Activated CD4-positive, alpha-beta memory T cell treated with anti-CD3 and anti-CD28 coated beads, Interleukin-2, amount 10 ng/mL, durations not matched to agents 7 days and 5 days (primary cell): Measurements from ENCODE around the gene PDE4D. TPM values are rescaled to one million over a fixed set of nuclear protein-coding genes. Genes with fewer than 3 reads are reported as not detected.

Source experiments
- CTCF ChIA-PET: fragments of 350-600 bp; sonication (Branson Sonifier 250); formaldehyde crosslinking; loops from one replicate; lab custom pipeline; 2021; ENCODE audit warnings: antibody characterized with exemption, inconsistent platforms; lab: Charles Lee
- POLR2A ChIA-PET: fragments of 350-600 bp; sonication (Branson Sonifier 250); formaldehyde crosslinking; loops from one replicate; lab custom pipeline; 2021; ENCODE audit warnings: antibody characterized with exemption; lab: Charles Lee
- DNase-seq: peaks from one replicate; pipeline ENCODE4 v3.0.0-alpha.2; 2020
- H3K27ac Mint-ChIP-seq: one replicate; pipeline ENCODE4 v1.8.0; 2021; ENCODE audit warnings: mild to moderate bottlenecking, mixed read lengths
- H3K27me3 Mint-ChIP-seq: one replicate; pipeline ENCODE4 v1.8.0; 2021; ENCODE audit warnings: mixed read lengths
- H3K36me3 Mint-ChIP-seq: one replicate; pipeline ENCODE4 v1.8.0; 2021; ENCODE audit warnings: low read depth, mixed read lengths
- H3K4me1 Mint-ChIP-seq: one replicate; pipeline ENCODE4 v1.8.0; 2021; ENCODE audit warnings: mixed read lengths
- H3K4me3 Mint-ChIP-seq: one replicate; pipeline ENCODE4 v1.8.0; 2021; ENCODE audit warnings: mild to moderate bottlenecking, mixed read lengths
- H3K9me3 Mint-ChIP-seq: one replicate; pipeline ENCODE4 v1.8.0; 2021; ENCODE audit warnings: mixed read lengths
- total RNA-seq, 2 experiments: library from RNA; stranded (reverse); gene quantifications; one replicate each; pipeline ENCODE4 v1.2.3, GENCODE V29; 2021

The PDE4D gene
- total RNA-seq, 2 experiments from 2014 or later: 123 to 126 TPM

DNA sequence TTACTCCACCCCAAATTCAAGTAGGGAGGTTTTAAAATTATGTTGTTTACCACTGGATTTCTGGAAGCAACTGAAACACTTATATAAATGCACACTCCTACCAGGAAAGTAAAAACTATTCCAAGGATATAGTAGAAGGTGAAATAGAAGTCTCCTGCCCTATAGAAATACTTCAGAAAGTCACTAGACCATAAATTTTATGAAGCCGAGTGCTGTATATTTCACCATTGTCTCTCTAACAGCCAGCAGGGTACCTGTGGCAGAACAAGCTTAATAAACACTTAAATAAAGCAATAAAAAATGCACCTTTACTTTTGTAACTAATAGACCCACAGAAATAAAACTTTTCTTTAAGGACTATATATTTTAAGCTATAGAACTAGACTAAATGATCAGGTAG is 631.6 kb downstream of the PDE4D start:
- H3K4me1 Mint-ChIP-seq: no peaks in the 10 kb centered on the region
- ChIA-PET POLR2A (no interaction called here), CTCF (no interaction called here)
- no peak overlapping the region for H3K4me3 Mint-ChIP-seq
- no peaks in the 10 kb centered on the region for H3K9me3 Mint-ChIP-seq
- no peak overlapping the region for H3K27ac Mint-ChIP-seq
- no peaks in the 10 kb centered on the region for H3K36me3 Mint-ChIP-seq
- peaks cover 31% of the 10 kb centered on the region for H3K27me3 Mint-ChIP-seq
- DNase-seq: no peak

GRCh38 chr5:59260973-59261372 is 632.6 kb downstream of the PDE4D start:
- H3K4me1 Mint-ChIP-seq: no peaks in the 10 kb centered on the region
- CTCF ChIA-PET: no interaction called here
- H3K9me3 Mint-ChIP-seq: no peaks in the 10 kb centered on the region
- no peak overlapping the region for H3K27ac Mint-ChIP-seq
- no peaks in the 10 kb centered on the region for H3K36me3 Mint-ChIP-seq
- no peak overlapping the region for H3K4me3 Mint-ChIP-seq
- no peak for DNase-seq
- H3K27me3 Mint-ChIP-seq: peaks cover 34% of the 10 kb centered on the region
- POLR2A ChIA-PET: no interaction called here

DNA sequence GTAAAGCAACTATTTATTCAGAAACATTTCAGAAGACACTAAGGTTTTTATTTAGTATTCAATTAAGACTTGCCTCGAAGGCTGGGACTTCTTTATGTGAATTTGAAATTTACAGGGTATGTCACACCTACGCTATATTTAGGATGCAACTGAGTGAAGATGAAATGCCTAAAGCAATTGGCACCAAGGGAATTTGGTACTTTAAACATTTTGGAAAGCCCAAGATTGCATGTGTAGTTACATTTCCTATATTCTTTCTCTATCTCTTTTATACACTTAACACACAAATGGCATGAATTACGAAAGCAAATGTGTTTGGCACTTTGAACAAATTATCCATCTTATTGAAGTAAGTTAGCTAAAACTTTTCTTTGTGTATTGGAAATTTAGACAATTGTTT is 633.3 kb downstream of the PDE4D start:
- POLR2A ChIA-PET: no interaction called here
- DNase-seq: no peak
- no peak overlapping the region for H3K27ac Mint-ChIP-seq
- H3K9me3 Mint-ChIP-seq: no peaks in the 10 kb centered on the region
- H3K4me1 Mint-ChIP-seq: no peaks in the 10 kb centered on the region
- no peak overlapping the region for H3K4me3 Mint-ChIP-seq
- H3K36me3 Mint-ChIP-seq: no peaks in the 10 kb centered on the region
- peaks cover 38% of the 10 kb centered on the region for H3K27me3 Mint-ChIP-seq
- CTCF ChIA-PET: interaction anchor here (0.7 kb wide), 1 partner anchor 1355 kb away, joined by 3 read pairs; no protein-coding TSS in a partner anchor

DNA sequence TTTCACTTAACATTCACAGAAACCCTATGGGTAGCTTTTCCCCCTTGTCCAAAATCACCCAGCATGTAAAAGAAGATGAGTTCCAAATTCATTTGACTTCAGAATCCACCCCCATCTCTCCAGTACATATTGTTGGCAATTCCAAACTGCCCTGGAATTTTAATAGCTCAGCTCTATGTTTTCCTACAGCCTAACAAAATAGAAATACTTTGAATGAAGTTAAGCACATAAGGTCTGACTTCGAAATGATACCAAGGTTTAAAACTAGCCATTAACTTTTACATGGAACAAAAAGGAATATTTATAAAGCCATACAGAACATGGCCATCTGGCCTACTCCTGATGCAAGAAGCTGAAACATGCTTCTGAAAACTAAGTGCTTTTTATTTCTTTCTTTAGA is 634.3 kb downstream of the PDE4D start:
- Mint-ChIP-seq H3K27me3 (peaks cover 44% of the 10 kb centered on the region), H3K4me3 (no peak overlapping the region), H3K27ac (no peak overlapping the region), H3K36me3 (no peaks in the 10 kb centered on the region), H3K4me1 (no peaks in the 10 kb centered on the region), H3K9me3 (no peaks in the 10 kb centered on the region)
- DNase-seq: no peak
- ChIA-PET CTCF (no interaction called here), POLR2A (no interaction called here)

- Mint-ChIP-seq H3K4me3 (no peak overlapping the region), H3K36me3 (no peaks in the 10 kb centered on the region), H3K9me3 (no peaks in the 10 kb centered on the region), H3K27ac (no peak overlapping the region), H3K27me3 (peaks cover 45% of the 10 kb centered on the region), H3K4me1 (no peaks in the 10 kb centered on the region)
- POLR2A ChIA-PET: no interaction called here
- CTCF ChIA-PET: no interaction called here
- no peak for DNase-seq
Observed at GRCh38 chr5:59257488-59258400, 635.8 kb downstream of the PDE4D start.

- POLR2A ChIA-PET: no interaction called here
Observed at GRCh38 chr5:59256331-59256730, 637.2 kb downstream of the PDE4D start.

DNA sequence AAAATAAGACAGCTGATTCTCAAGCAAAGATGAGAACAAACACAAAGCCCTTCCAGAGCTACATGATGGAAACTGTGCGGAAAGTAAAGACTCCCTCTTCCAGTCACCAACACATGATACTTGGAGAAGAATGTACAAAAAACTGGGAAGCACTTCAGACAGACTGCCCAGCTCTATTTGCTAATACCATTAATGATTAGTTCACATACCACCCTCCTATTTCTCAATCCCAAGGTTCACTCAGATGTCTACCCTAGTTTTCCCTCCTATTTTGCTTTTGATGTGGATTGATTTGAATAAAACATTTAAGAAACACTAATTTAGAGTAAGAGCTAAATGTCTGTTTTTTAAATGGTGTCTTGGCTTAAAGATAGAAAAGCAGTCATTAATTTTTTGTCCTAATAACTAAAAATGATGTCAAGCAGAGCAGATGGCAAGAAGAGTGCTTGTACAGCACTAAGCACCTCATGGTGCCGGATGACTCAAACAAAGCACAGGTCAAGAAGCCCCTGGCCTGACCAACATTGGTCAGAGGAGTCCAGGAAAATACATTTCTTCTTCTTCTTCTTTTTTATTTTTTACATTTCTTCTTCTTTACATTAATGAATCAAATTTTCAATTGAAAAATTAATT is 639.4 kb downstream of the PDE4D start:
- ChIA-PET CTCF (no interaction called here), POLR2A (no interaction called here)
- peaks cover 36% of the 10 kb centered on the region for H3K27me3 Mint-ChIP-seq
- no peaks in the 10 kb centered on the region for H3K4me1 Mint-ChIP-seq
- no peaks in the 10 kb centered on the region for H3K9me3 Mint-ChIP-seq
- DNase-seq: no peak
- no peak overlapping the region for H3K4me3 Mint-ChIP-seq
- no peaks in the 10 kb centered on the region for H3K36me3 Mint-ChIP-seq
- no peak overlapping the region for H3K27ac Mint-ChIP-seq

More at GRCh38 chr5:59256331-59256730, 637.2 kb downstream of the PDE4D start:
- no peak overlapping the region for H3K27ac Mint-ChIP-seq
- CTCF ChIA-PET: no interaction called here
- no peak overlapping the region for H3K4me3 Mint-ChIP-seq
- H3K36me3 Mint-ChIP-seq: no peaks in the 10 kb centered on the region
- no peaks in the 10 kb centered on the region for H3K9me3 Mint-ChIP-seq
- no peak for DNase-seq
- H3K27me3 Mint-ChIP-seq: peaks cover 43% of the 10 kb centered on the region
- no peaks in the 10 kb centered on the region for H3K4me1 Mint-ChIP-seq

GRCh38 chr5:59253625-59254024 is 639.9 kb downstream of the PDE4D start:
- DNase-seq: no peak
- H3K27me3 Mint-ChIP-seq: peaks cover 34% of the 10 kb centered on the region
- H3K4me3 Mint-ChIP-seq: no peak overlapping the region
- no peaks in the 10 kb centered on the region for H3K4me1 Mint-ChIP-seq
- H3K27ac Mint-ChIP-seq: no peak overlapping the region
- no peaks in the 10 kb centered on the region for H3K36me3 Mint-ChIP-seq
- ChIA-PET CTCF (no interaction called here), POLR2A (no interaction called here)
- no peaks in the 10 kb centered on the region for H3K9me3 Mint-ChIP-seq

- no peak for DNase-seq
- Mint-ChIP-seq H3K27me3 (peaks cover 26% of the 10 kb centered on the region), H3K27ac (no peak overlapping the region), H3K36me3 (no peaks in the 10 kb centered on the region), H3K4me3 (no peak overlapping the region), H3K9me3 (no peaks in the 10 kb centered on the region), H3K4me1 (no peaks in the 10 kb centered on the region)
- ChIA-PET POLR2A (no interaction called here), CTCF (no interaction called here)
Observed at GRCh38 chr5:59251627-59252026, 641.9 kb downstream of the PDE4D start.

- H3K36me3 Mint-ChIP-seq: no peaks in the 10 kb centered on the region
- peaks cover 16% of the 10 kb centered on the region for H3K27me3 Mint-ChIP-seq
- no peak overlapping the region for H3K4me3 Mint-ChIP-seq
- CTCF ChIA-PET: no interaction called here
- no peak overlapping the region for H3K27ac Mint-ChIP-seq
- no peak for DNase-seq
- POLR2A ChIA-PET: no interaction called here
- no peaks in the 10 kb centered on the region for H3K4me1 Mint-ChIP-seq
- no peaks in the 10 kb centered on the region for H3K9me3 Mint-ChIP-seq
Observed at GRCh38 chr5:59249726-59250125, 643.8 kb downstream of the PDE4D start.

- H3K27ac Mint-ChIP-seq: no peak overlapping the region
- POLR2A ChIA-PET: no interaction called here
- H3K9me3 Mint-ChIP-seq: no peaks in the 10 kb centered on the region
- H3K27me3 Mint-ChIP-seq: peaks cover 12% of the 10 kb centered on the region
- no peak overlapping the region for H3K4me3 Mint-ChIP-seq
- no peaks in the 10 kb centered on the region for H3K4me1 Mint-ChIP-seq
- no peak for DNase-seq
- H3K36me3 Mint-ChIP-seq: no peaks in the 10 kb centered on the region
- CTCF ChIA-PET: no interaction called here
Observed at GRCh38 chr5:59249160-59249559, 644.4 kb downstream of the PDE4D start.

- H3K36me3 Mint-ChIP-seq: no peaks in the 10 kb centered on the region
- POLR2A ChIA-PET: no interaction called here
- H3K4me3 Mint-ChIP-seq: no peak overlapping the region
- CTCF ChIA-PET: no interaction called here
- no peak overlapping the region for H3K27ac Mint-ChIP-seq
- H3K4me1 Mint-ChIP-seq: no peaks in the 10 kb centered on the region
- H3K27me3 Mint-ChIP-seq: peaks cover 6% of the 10 kb centered on the region
- no peaks in the 10 kb centered on the region for H3K9me3 Mint-ChIP-seq
- no peak for DNase-seq
Observed at GRCh38 chr5:59246882-59247281, 646.6 kb downstream of the PDE4D start.

- no peaks in the 10 kb centered on the region for H3K4me1 Mint-ChIP-seq
- H3K36me3 Mint-ChIP-seq: no peaks in the 10 kb centered on the region
- H3K27me3 Mint-ChIP-seq: peaks cover 6% of the 10 kb centered on the region
- no peak overlapping the region for H3K4me3 Mint-ChIP-seq
- CTCF ChIA-PET: no interaction called here
- POLR2A ChIA-PET: no interaction called here
- no peak overlapping the region for H3K27ac Mint-ChIP-seq
- no peak for DNase-seq
- H3K9me3 Mint-ChIP-seq: no peaks in the 10 kb centered on the region
Observed at GRCh38 chr5:59246145-59246869, 647.2 kb downstream of the PDE4D start.
